IMR-90 (cell line): Measurements from ENCODE around the gene ATG7. TPM values are rescaled to one million over a fixed set of nuclear protein-coding genes. Genes with fewer than 3 reads are reported as not detected.

Experiments
- ATAC-seq: fragments of 200-7000 bp; cut with Tn5 transposase; 2 replicates; pipeline ENCODE4 v1.9.1; 2020; ENCODE audit warnings: low read depth, mild to moderate bottlenecking, moderate library complexity
- BruUV-seq: library from RNA; stranded (reverse); fragments of 400-500 nt; replicated peaks from 2 replicates; lab custom pipeline; 2021; lab: Mats Ljungman, UMichigan
- CTCF ChIA-PET: fragments of 300-600 bp; formaldehyde crosslinking; extraction: SDS; loops from one replicate; lab custom pipeline; 2021; ENCODE audit warnings: antibody characterized with exemption; lab: Yijun Ruan, JAX
- POLR2A ChIA-PET: fragments of 300-600 bp; sonication (Branson Sonifier 250); formaldehyde crosslinking; loops from one replicate; lab custom pipeline; 2022; ENCODE audit warnings: antibody characterized with exemption; ENCODE audit not compliant: unreplicated experiment; lab: Charles Lee
- DNase-seq: peaks from one replicate; pipeline ENCODE4 v3.0.0; 2013
- H2AFZ ChIP-seq: replicated peaks from 2 replicates; pipeline ENCODE3; 2013; ENCODE audit warnings: low read length, mild to moderate bottlenecking; ENCODE audit not compliant: poor library complexity
- H2AK5ac ChIP-seq: 2 replicates; pipeline ENCODE4 v1.6.1; 2013; ENCODE audit warnings: low read depth, low read length, inconsistent platforms
- H2AK9ac ChIP-seq: replicated peaks from 2 replicates; pipeline ENCODE3; 2013; ENCODE audit warnings: mild to moderate bottlenecking, low read depth, low read length, moderate library complexity; ENCODE audit not compliant: poor library complexity
- H2BK120ac ChIP-seq: 2 replicates; pipeline ENCODE4 v1.6.1; 2013; ENCODE audit warnings: low read depth, low read length, inconsistent platforms
- H2BK15ac ChIP-seq: 3 replicates; pipeline ENCODE4 v1.6.1; 2013; ENCODE audit warnings: low read depth, low read length, inconsistent platforms
- H2BK20ac ChIP-seq: 2 replicates; pipeline ENCODE4 v1.6.1; 2013; ENCODE audit warnings: low read depth, mild to moderate bottlenecking, inconsistent platforms, low read length, moderate library complexity
- H2BK5ac ChIP-seq: 2 replicates; pipeline ENCODE4 v1.6.1; 2013; ENCODE audit warnings: mild to moderate bottlenecking, low read depth, low read length, inconsistent platforms; ENCODE audit not compliant: poor library complexity, severe bottlenecking
- H3K14ac ChIP-seq: replicated peaks from 2 replicates; pipeline ENCODE4 v1.6.1; 2013; ENCODE audit warnings: low read depth, low read length, inconsistent platforms
- H3K18ac ChIP-seq: 2 replicates; pipeline ENCODE4 v1.6.1; 2013; ENCODE audit warnings: low read depth, low read length, control low read depth
- H3K23ac ChIP-seq: 2 replicates; pipeline ENCODE4 v1.6.1; 2013; ENCODE audit warnings: low read depth, low read length, inconsistent platforms
- H3K27ac ChIP-seq: 2 replicates; pipeline ENCODE4 v1.5.1; 2013; ENCODE audit warnings: mild to moderate bottlenecking, control low read depth, low read length; ENCODE audit not compliant: insufficient read depth
- H3K27me3 ChIP-seq: 2 replicates; pipeline ENCODE4 v1.6.1; 2013; ENCODE audit warnings: low read length; ENCODE audit not compliant: control insufficient read depth, insufficient read depth
- H3K36me3 ChIP-seq: 2 replicates; pipeline ENCODE4 v1.6.1; 2013; ENCODE audit warnings: low read length, mixed read lengths; ENCODE audit not compliant: control insufficient read depth, insufficient read depth
- H3K4ac ChIP-seq: 2 replicates; pipeline ENCODE4 v1.6.1; 2013; ENCODE audit warnings: low read depth, low read length, inconsistent platforms
- H3K4me1 ChIP-seq: 2 replicates; pipeline ENCODE4 v1.6.1; 2013; ENCODE audit warnings: low read length, mixed read lengths; ENCODE audit not compliant: control insufficient read depth, insufficient read depth
- H3K4me2 ChIP-seq: 2 replicates; pipeline ENCODE4 v1.6.1; 2013; ENCODE audit warnings: low read depth, mild to moderate bottlenecking, control low read depth, low read length, moderate library complexity
- H3K4me3 ChIP-seq: 2 replicates; pipeline ENCODE4 v1.5.1; 2013; ENCODE audit warnings: low read depth, mild to moderate bottlenecking, control low read depth, low read length, moderate library complexity; ENCODE audit not compliant: insufficient read depth
- H3K56ac ChIP-seq: 2 replicates; pipeline ENCODE4 v1.6.1; 2013; ENCODE audit warnings: low read length, inconsistent platforms; ENCODE audit not compliant: insufficient read depth; ENCODE audit errors: extremely low read depth
- H3K79me1 ChIP-seq, 2 experiments: 2 replicates each; pipeline ENCODE4 v1.6.1; 2013; ENCODE audit warnings: low read length in 2 of 2, inconsistent platforms in 1 of 2, low read depth in 1 of 2
- H3K9ac ChIP-seq: 2 replicates; pipeline ENCODE4 v1.6.1; 2013; ENCODE audit warnings: low read depth, low read length, control low read depth
- H3K9me1 ChIP-seq: 2 replicates; pipeline ENCODE4 v1.6.1; 2013; ENCODE audit warnings: low read length, inconsistent platforms; ENCODE audit not compliant: insufficient read depth
- H3K9me3 ChIP-seq: 2 replicates; pipeline ENCODE4 v1.6.1; 2013; ENCODE audit warnings: low read length; ENCODE audit not compliant: control insufficient read depth, insufficient read depth
- H4K20me1 ChIP-seq: 2 replicates; pipeline ENCODE4 v1.6.1; 2013; ENCODE audit warnings: low read length, inconsistent platforms; ENCODE audit not compliant: insufficient read depth
- H4K5ac ChIP-seq: 2 replicates; pipeline ENCODE4 v1.6.1; 2013; ENCODE audit warnings: mild to moderate bottlenecking, low read depth, low read length, control low read depth
- H4K8ac ChIP-seq, 2 experiments: 2 replicates each; pipeline ENCODE4 v1.6.1; 2013; ENCODE audit warnings: low read depth in 2 of 2, low read length in 2 of 2, control low read depth in 1 of 2, inconsistent platforms in 1 of 2
- H4K91ac ChIP-seq: 2 replicates; pipeline ENCODE4 v1.6.1; 2013; ENCODE audit warnings: low read depth, low read length, inconsistent platforms; ENCODE audit not compliant: insufficient read depth
- BHLHE40 ChIP-seq: fragments of 150-350 bp; IDR thresholded peaks from 2 replicates; pipeline ENCODE4 v1.6.1; 2016; ENCODE audit warnings: mild to moderate bottlenecking, low read depth, low read length
- MAFK ChIP-seq: IDR thresholded peaks from 2 replicates; pipeline ENCODE4 v1.6.1; 2012; ENCODE audit warnings: low read depth, low read length, improper control_type of control experiment
- NFE2L2 ChIP-seq: fragments of 150-350 bp; IDR thresholded peaks from 2 replicates; pipeline ENCODE4 v1.6.1; 2016; ENCODE audit warnings: low read depth, mild to moderate bottlenecking, low read length
- POLR2A ChIP-seq: IDR thresholded peaks from 2 replicates; pipeline ENCODE4 v1.6.1; 2012; ENCODE audit warnings: mild to moderate bottlenecking, low read depth, low read length
- RCOR1 ChIP-seq: IDR thresholded peaks from 2 replicates; pipeline ENCODE4 v1.6.1; 2012; ENCODE audit warnings: mild to moderate bottlenecking, low read length, improper control_type of control experiment; ENCODE audit not compliant: insufficient replicate concordance
- RFX5 ChIP-seq: IDR thresholded peaks from 2 replicates; pipeline ENCODE4 v1.8.0; 2012; ENCODE audit warnings: low read depth, mild to moderate bottlenecking, low read length, moderate library complexity
- WGBS, 2 experiments: methylation state at CpG; one replicate each; pipeline versions ENCODE4 v1.1.5 to v1.1.7; 2013; ENCODE audit warnings: missing lambda C conversion rate in 2 of 2; ENCODE audit not compliant: insufficient read length in 1 of 2; ENCODE audit errors: extremely low coverage in 2 of 2; 5-methylcytosine and 5-hydroxymethylcytosine counted together
- dilution Hi-C: fragments of 300-500 bp; cut with HindIII; formaldehyde crosslinking; loops from one replicate; pipeline ENCODE4 v1.14.3; 2018; ENCODE audit warnings: low sequenced_read_pairs; ENCODE audit not compliant: unreplicated experiment
- in situ Hi-C: fragments of 300-500 bp; cut with MboI; formaldehyde crosslinking; loops from 3 replicates; pipeline ENCODE4 v1.14.3; 2019; ENCODE audit warnings: low sequenced_read_pairs, inconsistent platforms, mixed read lengths
- intact Hi-C: fragments of 100-400 bp; cut with micrococcal nuclease; formaldehyde crosslinking; loops from 2 replicates; pipeline ENCODE4 v1.10.0; 2022
- polyA plus RNA-seq, 3 experiments: library from polyadenylated mRNA; depleted of rRNA; stranded (reverse); fragments of >200 nt; gene quantifications; 2 replicates each; pipeline ENCODE4 v1.2.3, GENCODE V29; 2012; ENCODE audit warnings: low replicate concordance in 1 of 3
- total RNA-seq: library from RNA; depleted of rRNA; stranded (reverse); fragments of >200 nt; gene quantifications from 2 replicates; pipeline ENCODE4 v1.2.3, GENCODE V29; 2012
- TF ChIP-seq, protein P1 (sequence below): fragments of 150-350 bp; IDR thresholded peaks from 2 replicates; pipeline ENCODE4 v1.6.1; 2017; ENCODE audit warnings: mild to moderate bottlenecking, antibody characterized with exemption, low read length, low read depth
- TF ChIP-seq, protein P2 (sequence below): conservative IDR thresholded peaks from 2 replicates; pipeline ENCODE4 v1.5.1; 2012; ENCODE audit warnings: mild to moderate bottlenecking, low read depth, low read length, improper control_type of control experiment

Gene ATG7
- total and polyA plus RNA-seq, 2 of the 4 experiments (the other 2 are of a cell fraction), result 15.6 to 51.4 TPM

DNA sequence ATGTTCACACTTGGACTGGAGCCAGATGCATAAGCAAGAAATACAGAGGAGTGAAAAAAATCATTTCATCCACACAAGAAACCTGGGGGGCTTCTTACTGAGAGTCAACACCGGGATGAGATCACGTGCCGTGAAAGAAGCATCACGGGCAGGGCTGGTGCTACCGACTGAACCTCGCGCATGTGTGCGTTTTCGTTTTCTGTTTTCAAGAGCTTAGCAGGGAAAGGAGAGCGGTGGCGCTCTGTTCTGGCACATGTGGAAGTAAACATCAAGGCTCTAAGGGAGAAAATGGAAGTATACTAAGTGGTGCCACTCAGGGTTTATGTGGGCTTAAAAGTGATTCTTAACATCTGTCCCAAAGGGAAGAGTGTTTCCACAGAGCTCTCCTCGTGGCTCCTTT is 315.6 kb downstream of the ATG7 start:
- no peak overlapping the region for H4K91ac ChIP-seq
- H3K4me1 ChIP-seq, result peaks cover 55% of the 10 kb centered on the region
- H3K4me3 ChIP-seq, result no peak overlapping the region
- no peak overlapping the region for H4K5ac ChIP-seq
- H3K9me3 ChIP-seq, result no peaks in the 10 kb centered on the region
- peaks cover 49% of the 10 kb centered on the region for H3K9me1 ChIP-seq
- H2BK15ac ChIP-seq, result no peak overlapping the region
- 93% methylated on average over 9 of the region's 12 CpGs; no CpG with 5 or more reads in 1 of the 2 experiments for WGBS, 2 experiments
- H2BK20ac ChIP-seq, result no peak overlapping the region
- in situ Hi-C loops, result no loop called here
- DNase-seq, result no peak
- no peak overlapping the region for H2AFZ ChIP-seq
- H2AK9ac ChIP-seq, result no peak overlapping the region
- TF ChIP-seq, protein P1, sequence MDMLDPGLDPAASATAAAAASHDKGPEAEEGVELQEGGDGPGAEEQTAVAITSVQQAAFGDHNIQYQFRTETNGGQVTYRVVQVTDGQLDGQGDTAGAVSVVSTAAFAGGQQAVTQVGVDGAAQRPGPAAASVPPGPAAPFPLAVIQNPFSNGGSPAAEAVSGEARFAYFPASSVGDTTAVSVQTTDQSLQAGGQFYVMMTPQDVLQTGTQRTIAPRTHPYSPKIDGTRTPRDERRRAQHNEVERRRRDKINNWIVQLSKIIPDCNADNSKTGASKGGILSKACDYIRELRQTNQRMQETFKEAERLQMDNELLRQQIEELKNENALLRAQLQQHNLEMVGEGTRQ, result no peak
- TF ChIP-seq POLR2A (no peak), RFX5 (no peak), BHLHE40 (no peak), NFE2L2 (no peak), RCOR1 (no peak), MAFK (no peak)
- TF ChIP-seq, protein P2, sequence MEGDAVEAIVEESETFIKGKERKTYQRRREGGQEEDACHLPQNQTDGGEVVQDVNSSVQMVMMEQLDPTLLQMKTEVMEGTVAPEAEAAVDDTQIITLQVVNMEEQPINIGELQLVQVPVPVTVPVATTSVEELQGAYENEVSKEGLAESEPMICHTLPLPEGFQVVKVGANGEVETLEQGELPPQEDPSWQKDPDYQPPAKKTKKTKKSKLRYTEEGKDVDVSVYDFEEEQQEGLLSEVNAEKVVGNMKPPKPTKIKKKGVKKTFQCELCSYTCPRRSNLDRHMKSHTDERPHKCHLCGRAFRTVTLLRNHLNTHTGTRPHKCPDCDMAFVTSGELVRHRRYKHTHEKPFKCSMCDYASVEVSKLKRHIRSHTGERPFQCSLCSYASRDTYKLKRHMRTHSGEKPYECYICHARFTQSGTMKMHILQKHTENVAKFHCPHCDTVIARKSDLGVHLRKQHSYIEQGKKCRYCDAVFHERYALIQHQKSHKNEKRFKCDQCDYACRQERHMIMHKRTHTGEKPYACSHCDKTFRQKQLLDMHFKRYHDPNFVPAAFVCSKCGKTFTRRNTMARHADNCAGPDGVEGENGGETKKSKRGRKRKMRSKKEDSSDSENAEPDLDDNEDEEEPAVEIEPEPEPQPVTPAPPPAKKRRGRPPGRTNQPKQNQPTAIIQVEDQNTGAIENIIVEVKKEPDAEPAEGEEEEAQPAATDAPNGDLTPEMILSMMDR, result no peak
- H3K79me1 ChIP-seq, result peaks cover 25 to 90% of the 10 kb centered on the region in 2 experiments
- H3K4me2 ChIP-seq, result no peak overlapping the region
- no peaks in the 10 kb centered on the region for H3K27me3 ChIP-seq
- peak overlapping the region; percentile 18 for H2BK5ac ChIP-seq
- no peak overlapping the region for H3K9ac ChIP-seq
- peak overlapping the region; percentile 6; the same call in 1 of the 2 replicates for H3K4ac ChIP-seq
- H3K18ac ChIP-seq, result peak overlapping the region; percentile 15; the same call in 1 of the 2 replicates
- intact Hi-C loops, result no loop called here
- no peak overlapping the region for H3K56ac ChIP-seq
- 0 out of 2 replicates have a peak overlapping the region, but pooled peaks have one; percentile 19 for H2AK5ac ChIP-seq
- H2BK120ac ChIP-seq, result no peak overlapping the region
- peaks cover 56% of the 10 kb centered on the region for H4K20me1 ChIP-seq
- H3K14ac ChIP-seq, result peak overlapping the region; percentile 47
- no peak overlapping the region; the same call in 1 of the 2 replicates for H3K23ac ChIP-seq
- POLR2A ChIA-PET, result no interaction called here
- no TSS peak for BruUV-seq
- H3K27ac ChIP-seq, result no peak overlapping the region
- CTCF ChIA-PET, result no interaction called here
- dilution Hi-C loops, result no loop called here
- ATAC-seq, result no peak
- peaks cover 14% of the 10 kb centered on the region for H3K36me3 ChIP-seq
- 0 out of 4 replicates have a peak overlapping the region, but pooled peaks of 1 of the 2 experiments have one; percentile 15 for H4K8ac ChIP-seq
